Suprapubic skin (tissue), 3 donors: ENCODE data around the gene TTLL5.

ENCODE experiments used
- CTCF ChIP-seq, 2 donors: fragments of 200-600 bp in 1 of 2; fragments of 450-650 bp in 1 of 2; sonication (generic) in 1 of 2; IDR thresholded peaks; one replicate each; pipeline ENCODE4 v1.5.1; 2016 to 2019; ENCODE audit warnings: antibody characterized with exemption in 2 of 2, mild to moderate bottlenecking in 1 of 2, moderate library complexity in 1 of 2
- POLR2A ChIP-seq, 2 donors: fragments of 450-650 bp; IDR thresholded peaks; one replicate each; pipeline ENCODE4 v1.6.1; 2017; ENCODE audit warnings: antibody characterized with exemption in 2 of 2, mild to moderate bottlenecking in 2 of 2, moderate library complexity in 2 of 2

DNA sequence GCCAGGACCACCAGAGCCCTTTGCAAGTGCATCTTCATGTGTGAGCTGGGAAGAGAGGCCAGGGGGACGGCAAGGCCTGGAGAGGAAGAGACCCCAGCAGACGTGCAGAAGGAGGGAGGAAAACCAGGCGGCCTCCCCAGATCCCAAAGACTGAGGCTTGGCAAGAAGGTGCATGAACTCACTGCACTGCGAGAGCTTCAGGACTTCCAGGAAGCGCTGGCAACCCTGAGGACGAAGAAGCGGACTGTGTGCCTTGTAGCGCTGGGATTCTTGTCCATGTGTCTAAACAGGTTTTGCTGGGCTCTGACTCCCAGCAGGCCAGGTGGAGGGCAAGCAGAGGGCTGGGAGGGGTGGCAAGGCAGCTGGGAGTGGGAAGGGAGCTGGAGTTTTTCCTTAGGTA, 319.8 kb downstream of the TTLL5 start:
- TF ChIP-seq CTCF (IDR thresholded peaks at IDR 0.05) (no peak), POLR2A (IDR thresholded peaks at IDR 0.05) (no peak)
